ENCODE data around the gene EEIG2.

The EEIG2 gene

DNA sequence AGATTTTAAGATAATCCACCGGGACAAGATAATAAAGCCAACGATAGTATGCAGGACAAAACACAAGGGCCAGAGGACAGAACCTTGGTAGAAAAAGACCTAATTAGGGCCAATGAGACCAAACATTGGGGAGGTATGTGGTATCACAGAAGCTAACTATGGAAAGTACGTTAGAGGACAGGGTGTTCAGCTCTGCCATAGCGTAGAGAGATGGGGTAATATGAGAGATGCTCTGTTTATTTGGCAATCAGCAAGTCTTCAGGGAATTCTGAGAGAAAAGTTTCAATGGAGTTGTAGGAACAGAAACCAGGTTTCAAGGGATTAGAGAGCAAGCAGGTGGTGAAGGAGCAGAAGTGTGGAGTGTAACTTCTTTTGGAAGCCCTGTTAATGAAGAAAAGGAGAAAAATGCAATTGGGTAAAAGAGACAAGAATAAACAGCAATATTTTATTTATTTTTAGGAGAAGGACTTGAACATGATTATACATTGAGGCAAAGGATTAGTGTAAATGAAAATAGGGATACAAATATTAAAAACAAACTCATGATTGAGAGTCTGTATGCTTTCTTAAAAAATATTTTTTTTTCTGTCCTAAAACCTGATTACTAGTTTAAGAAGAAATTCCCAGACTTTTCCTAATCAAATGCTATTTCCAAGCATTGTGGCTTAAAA is 24.0 kb downstream of the EEIG2 start:
- DNase-seq (ENCODE audit: low read depth): no peak

DNA sequence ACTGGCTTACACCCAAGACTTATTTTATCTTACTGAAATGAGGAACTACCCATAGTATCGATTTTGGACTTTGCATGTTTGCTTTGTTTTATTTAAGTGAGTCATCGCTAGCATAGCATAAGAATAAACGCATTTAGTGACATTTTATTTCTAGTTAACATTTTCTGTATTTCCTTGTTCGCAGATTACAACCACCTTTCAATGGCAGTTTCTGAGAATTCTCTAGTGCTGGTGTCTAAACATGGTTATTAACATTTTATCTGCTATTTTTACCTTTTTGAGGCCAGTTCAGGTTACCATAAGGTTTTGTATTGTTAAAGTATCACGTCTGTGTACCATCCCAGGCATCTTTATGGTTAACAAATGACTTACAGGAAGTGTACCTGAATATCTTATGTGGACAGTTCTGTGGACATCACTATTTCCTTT is 24.5 kb downstream of the EEIG2 start:
- no peak for DNase-seq (ENCODE audit: low read depth)

DNA sequence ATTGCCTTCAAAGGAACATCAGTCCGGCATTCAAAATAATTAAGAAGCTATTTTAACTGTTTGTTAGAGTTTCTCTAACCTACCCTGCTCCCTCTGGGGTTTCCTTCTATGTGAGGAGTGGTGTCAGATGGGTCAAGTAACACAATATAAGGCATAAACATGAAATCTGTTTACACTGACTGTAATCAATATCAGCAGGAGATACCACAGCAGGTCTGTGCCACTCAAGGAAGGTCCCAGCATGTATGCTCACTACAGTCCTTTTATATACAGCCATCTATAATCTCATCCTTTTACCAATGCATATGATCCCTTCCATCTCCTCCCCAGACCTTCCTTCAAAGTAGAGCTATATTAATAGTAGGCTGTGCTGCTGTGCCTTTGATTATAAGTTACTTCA is 25.4 kb downstream of the EEIG2 start:
- no peak for DNase-seq (ENCODE audit: low read depth)

DNA sequence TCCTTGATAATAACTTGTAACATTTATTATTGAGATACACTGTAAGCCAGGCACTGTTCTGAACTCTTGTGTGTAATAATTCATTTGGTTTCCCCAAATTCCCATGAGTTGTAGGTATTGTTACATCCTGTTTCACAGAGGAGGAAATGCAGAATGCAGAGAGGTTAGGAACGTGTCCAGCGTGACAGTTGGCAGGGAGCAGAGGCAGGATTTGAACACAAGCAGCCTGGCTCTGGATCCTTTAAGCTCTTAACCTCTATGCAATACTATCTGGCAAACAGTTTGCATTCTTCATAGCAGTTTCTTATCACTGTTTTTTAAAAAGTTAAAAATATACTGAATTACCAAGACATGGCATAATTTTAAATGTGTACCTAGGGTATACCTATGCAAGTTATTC is 30.5 kb downstream of the EEIG2 start:
- DNase-seq (ENCODE audit: low read depth): no peak

DNA sequence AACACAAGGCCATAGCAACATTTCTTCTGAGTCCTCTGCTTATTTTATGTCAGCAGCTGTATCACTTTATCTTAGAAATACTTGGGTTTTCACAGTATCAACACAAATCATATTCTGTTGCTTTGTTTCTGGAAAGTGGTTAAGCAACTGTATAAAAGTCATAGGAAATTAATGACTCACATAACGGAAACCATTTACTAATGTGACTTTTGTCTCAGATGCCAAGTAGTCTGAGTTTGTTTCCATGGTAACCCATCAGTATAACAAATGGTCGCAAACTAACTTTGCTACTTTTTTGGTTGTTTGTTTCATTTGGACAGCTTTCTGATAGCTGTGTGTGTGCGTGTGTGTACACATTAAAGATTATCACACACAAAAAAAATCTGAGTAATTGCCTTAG is 31.1 kb downstream of the EEIG2 start:
- no peak for DNase-seq (ENCODE audit: low read depth)

DNA sequence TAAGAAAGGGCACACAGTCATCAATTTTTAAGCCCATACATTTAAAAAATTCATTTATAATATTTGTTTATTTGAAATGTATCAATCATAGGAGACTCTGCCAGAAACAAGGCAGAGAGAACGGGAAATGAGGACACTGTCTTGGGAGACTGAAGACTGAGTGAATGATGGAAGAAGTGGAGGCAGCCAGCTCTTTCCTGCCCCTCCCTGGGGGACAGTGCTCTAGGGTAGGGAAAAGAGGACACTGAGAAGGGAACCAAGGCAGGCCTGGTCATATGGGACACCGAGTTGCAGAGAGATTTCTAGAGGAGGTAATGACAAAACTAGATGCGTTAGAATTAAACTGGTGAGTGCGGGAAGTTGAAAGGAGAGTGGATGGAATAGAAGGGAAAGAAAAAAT is 31.6 kb downstream of the EEIG2 start:
- no peak for DNase-seq (ENCODE audit: low read depth)

DNA sequence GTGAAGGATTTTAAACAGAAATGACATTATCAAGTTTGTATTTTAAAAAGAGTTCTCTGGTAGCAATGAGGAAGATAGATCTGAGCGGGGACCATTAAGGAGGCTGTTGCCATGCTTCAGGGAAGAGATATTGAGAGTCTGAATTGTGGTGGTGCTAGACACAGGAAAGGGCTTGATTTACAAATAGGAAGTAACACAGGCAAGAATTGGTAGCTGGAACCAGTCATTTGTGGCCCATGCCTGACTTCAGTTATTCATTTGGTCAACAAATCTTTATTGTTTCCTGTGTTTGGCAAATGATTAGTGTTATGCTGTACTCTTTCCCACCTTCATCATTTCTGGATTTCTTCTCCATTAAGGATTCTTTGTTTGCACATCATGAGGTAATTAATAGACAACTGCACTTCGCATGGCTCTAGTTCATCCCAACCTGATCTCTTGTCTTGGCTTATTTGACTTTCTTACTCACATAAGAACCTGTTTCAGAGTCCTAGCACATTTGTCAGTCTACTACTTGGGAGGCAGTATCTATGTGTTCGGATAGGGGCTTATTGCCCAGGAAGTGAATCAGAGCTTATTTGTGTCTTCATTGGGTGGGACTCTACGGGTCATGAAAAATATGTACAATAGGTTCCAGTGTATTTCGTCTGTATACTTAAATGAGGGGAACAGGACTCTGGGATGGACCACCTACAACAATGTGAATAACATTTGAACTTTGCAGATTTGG is 32.3 kb downstream of the EEIG2 start:
- no peak for DNase-seq (ENCODE audit: low read depth)

DNA sequence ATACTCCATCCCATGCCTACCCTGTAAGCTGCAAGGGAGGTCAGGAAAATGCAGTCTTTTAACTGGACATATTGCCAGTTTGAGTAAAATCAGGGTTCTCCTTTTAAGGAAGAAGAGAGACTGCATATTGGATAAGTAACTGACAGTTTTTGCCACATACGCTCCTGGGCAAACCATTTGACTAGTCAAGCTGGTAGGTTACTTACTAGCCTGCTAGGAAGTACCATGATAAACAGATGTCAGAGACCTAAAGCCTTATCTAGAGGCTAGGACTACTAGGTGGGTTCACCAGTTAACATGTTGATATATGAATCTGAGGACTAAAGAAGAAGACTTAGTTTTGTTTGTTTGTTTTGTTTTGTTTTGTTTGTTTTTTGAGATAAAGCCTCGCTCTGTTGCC is 33.5 kb downstream of the EEIG2 start:
- no peak for DNase-seq (ENCODE audit: low read depth)

DNA sequence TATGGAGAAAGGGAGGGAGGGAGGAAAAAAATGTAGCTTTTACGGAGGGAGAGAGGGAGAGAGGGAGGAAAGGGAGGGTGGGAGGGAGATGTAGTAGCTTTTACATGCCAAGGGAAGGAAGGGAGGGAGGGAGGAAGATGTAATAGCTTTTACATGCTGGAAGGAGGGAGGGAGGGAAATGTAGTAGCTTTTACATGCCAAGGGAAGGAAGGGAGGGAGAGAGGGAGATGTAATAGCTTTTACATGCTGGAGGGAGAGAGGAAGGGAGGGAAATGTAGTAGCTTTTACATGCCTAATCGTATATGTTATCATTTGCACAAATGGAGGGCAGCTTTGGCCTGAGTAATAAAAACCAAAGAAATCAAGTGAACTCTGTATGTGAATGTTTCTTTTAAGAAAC is 35.6 kb downstream of the EEIG2 start:
- no peak for DNase-seq (ENCODE audit: low read depth)

DNA sequence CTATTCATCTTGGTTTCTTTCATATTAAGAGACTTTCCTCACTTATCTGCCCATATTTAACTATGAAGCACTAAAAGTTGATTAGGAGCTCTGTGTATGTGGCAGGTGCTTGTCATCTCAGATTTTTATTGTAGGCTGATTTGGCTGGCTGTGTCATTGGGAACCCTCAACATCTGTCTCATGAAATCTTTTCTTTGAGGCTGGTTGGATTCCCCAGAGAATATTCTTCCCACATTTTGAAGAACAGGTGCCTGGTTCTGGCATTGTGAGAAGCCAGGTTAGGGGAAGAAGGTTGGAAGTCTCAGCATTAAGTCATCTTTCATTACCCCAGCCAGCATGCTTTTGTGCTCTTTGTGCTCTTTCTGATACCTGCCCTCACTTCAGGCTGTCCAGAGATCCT is 37.1 kb downstream of the EEIG2 start:
- no peak for DNase-seq (ENCODE audit: low read depth)

DNA sequence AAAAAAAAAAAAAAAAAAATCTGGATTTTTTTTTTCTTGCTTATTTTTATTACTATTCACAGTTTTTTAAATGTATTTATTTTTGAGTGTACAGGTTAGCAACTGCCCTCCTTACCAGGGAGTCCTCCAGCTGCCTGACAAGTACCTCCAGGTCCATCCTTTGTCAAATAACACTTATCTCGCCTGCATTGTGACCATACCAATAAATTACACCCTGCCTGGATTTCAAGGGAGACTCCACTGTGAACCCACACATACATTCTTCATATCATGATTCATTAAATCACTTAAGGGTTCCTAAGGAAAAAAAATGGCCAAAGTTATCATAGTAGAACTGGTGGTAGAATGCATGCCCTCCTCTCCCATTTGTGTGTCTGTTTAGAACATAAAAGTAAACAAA is 38.4 kb downstream of the EEIG2 start:
- DNase-seq (ENCODE audit: low read depth): no peak

DNA sequence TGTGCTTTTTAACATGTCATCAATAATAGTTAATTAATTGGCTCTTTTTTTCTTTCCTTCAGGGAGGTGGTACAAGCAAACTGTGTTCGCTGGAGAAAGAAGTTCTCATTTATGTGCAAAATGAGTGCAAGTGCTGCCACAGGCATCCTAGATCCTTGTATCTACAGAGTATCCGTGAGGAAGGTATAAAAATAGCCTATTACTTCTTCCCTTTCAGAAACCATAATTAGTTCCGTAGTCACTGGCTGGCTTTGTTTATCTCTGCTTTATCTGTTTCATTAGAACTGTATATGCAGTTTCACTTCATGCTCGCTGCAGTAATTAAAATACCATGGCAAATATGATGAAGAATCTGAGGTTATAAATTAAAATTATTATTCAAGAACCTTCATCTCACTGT is 40.6 kb downstream of the EEIG2 start:
- DNase-seq (ENCODE audit: low read depth): no peak

DNA sequence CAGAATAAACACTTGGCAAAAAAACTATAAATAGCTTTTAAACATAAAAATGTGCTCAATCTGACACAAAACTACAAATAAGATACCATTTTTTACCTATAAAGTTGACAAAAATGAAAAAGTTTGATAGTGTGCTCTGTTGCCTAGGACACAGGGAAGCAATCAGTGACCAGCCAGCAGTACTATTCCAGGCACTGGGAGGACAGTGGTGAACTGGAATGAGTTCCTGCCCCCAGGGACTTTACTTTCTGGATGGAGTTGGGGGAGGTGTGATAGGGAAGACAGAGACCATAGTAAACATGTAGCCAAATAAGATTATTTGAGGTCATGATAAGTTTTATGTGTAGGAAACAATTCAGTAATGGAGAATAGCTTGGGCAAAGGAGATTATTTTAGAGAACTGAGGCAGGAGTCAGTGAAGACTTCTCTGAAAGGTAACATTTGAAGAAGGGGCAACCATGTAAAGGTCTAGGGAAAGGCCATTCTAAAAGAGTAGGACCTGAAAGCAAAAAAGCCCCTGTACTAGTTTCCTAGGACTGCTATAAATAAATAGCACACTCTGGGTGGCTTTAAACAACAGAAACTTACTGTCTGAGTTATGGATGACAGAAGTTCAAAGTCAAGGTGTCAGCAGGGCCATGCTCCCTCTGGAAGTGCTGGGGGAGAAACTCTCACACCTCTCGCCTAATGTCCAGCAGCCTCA is 42.0 kb downstream of the EEIG2 start:
- no peak for DNase-seq (ENCODE audit: low read depth)

DNA sequence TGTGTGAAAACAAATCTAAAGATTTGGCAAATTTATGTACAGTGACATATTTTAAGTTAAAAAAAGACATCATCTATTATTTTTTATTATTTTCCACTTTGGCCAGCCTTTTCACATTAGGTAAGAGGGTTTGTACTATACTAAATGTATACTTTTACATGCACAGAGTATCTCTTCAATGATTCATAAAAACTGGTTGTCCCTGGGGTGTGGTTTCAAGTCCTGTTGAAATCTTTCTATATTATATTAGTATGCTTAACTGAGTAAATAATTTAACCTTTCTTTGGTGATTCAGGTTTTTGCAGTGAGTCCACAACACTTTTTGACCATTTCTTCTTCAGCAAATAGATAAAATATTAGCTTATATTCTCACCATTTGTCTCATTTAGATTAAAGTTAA is 45.7 kb downstream of the EEIG2 start:
- DNase-seq (ENCODE audit: low read depth): no peak

DNA sequence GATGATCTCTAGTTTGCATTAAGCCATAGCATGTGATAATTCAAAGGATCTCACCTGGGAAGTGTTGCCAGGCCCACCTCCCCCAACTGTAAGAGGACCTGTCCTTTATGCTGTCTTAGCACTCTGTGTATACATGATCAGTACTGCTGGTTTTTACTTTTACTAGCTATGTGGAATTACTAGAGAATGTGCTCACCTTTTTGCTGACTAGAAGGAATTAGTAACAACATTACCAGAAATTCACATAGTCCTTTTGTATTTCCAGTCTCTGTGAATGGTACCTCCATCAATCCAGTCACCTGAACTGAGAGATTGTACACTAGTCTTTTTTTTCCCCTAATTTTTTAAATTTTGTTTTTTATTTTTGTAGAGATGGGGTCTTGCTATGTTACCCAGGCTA is 46.6 kb downstream of the EEIG2 start:
- no peak for DNase-seq (ENCODE audit: low read depth)

DNA sequence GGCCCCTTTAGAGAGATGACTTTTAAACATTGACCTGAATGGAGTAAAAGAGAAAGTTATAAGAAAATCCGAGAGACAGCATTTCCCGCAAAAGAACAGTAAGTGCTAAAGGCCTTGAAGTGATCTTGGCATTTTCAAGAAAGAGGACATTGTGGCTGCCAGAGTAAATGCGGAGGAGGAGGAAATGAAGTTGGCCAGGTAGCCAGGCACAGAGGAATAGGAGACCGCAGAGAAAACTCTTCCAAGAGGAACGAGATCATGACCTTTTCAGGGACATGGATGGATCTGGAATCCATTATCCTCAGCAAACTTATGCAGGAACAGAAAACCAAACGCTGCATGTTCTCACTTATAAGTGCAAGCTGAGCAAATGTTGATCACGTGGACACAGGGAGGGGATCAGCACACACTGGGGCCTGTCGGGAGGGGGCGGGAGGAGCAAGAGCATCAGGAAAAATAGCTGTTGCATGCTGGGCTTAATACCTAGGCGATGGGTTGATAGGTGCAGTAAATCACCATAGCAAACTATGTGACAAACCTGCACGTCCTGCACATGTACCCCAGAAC is 49.7 kb downstream of the EEIG2 start:
- no peak for DNase-seq (ENCODE audit: low read depth)

Measured in activated T-cell treated with anti-CD3 and anti-CD28 coated beads for 24 hours (primary cell).